ENCODE results near the gene COPZ2.

DNA sequence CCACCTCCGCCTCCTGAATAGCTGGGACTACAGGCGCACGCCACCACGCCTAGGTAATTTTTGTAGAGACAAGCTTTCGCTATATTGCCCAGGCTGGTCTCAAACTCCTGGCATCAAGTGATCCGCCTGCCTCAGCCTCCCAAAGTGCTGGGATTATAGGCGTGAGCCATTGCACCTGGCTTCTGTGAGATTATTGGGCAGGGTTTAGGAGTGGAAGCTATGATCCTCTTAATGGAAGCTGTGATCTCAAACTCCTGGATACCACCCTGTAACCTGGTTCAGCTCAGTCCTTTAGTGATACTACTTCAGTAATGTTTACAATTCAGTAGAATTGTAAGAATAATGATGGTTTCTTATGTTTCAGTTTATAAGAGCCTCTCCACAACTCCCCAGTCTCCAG is 24.7 kb upstream of the COPZ2 start:
- TF ChIP-seq, protein P1, sequence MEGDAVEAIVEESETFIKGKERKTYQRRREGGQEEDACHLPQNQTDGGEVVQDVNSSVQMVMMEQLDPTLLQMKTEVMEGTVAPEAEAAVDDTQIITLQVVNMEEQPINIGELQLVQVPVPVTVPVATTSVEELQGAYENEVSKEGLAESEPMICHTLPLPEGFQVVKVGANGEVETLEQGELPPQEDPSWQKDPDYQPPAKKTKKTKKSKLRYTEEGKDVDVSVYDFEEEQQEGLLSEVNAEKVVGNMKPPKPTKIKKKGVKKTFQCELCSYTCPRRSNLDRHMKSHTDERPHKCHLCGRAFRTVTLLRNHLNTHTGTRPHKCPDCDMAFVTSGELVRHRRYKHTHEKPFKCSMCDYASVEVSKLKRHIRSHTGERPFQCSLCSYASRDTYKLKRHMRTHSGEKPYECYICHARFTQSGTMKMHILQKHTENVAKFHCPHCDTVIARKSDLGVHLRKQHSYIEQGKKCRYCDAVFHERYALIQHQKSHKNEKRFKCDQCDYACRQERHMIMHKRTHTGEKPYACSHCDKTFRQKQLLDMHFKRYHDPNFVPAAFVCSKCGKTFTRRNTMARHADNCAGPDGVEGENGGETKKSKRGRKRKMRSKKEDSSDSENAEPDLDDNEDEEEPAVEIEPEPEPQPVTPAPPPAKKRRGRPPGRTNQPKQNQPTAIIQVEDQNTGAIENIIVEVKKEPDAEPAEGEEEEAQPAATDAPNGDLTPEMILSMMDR (conservative IDR thresholded peaks at IDR 0.05) = no peak
- no peak for TF ChIP-seq ZFX (IDR thresholded peaks at IDR 0.05)
